HG02943 (cell line): ENCODE measurements around the gene TRPC1.
"Not testable (repeated sequence)": the region's sequence is repeated elsewhere in the genome, so short reads cannot be mapped to it uniquely, and the experiment has no call there.

Experiments used
- ATAC-seq: cut with Tn5 transposase; IDR thresholded peaks from one replicate; pipeline ENCODE4 v1.9.1; 2021; ENCODE audit warnings: mild to moderate bottlenecking, low read depth, moderate library complexity; ENCODE audit not compliant: unreplicated experiment

The TRPC1 gene

DNA sequence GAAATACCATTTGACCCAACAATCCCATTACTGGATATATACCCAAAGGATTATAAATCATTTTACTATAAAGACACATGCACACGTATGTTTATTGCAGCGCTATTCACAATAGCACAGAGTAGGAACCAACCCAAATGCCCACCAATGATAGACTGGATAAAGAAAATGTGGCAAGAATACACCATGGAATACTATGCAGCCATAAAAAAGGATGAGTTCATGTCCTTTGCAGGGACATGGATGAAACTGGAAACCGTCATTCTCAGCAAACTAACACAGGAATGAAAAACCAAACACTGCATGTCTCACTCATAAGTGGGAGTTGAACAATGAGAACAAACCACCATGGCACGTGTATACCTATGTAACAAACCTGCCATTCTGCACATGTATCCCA, 26.7 kb downstream of the TRPC1 start:
- not testable (repeated sequence) for ATAC-seq

DNA sequence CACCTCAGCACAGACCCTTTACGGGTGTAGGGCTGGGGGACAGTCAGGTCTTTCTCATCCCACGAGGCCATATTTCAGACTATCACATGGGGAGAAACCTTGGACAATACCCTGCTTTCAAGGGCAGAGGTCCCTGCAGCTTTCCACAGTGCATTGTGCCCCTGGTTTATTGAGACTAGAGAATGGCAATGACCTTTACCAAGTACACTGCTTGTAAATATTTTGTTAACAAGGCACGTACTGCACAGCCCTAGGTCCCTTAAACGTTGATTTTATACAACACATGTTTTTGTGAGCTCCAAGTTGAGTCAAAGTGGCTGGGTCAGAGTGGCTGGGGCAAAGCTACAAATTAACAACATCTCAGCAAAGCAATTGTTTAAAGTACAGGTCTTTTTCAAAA, 28.8 kb downstream of the TRPC1 start:
- ATAC-seq: not testable (repeated sequence)

DNA sequence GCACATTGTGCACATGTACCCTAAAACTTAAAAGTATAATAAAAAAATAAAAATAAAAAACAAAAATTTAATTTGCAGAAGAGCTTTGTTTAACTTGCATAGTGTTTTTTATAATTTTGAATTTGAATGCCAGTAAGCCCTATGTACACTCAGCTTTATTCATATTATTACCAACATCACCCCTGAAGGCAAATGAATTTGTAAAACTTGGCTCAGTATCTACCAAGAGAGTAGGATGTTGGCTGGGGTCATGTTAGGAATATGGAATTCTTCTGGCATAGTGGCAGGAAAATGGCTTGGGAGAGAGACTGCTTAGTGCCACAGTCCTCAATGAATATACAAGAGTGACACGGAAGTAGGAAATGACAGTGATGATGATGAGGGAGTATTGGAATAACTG, 30.7 kb downstream of the TRPC1 start:
- ATAC-seq: no peak

DNA sequence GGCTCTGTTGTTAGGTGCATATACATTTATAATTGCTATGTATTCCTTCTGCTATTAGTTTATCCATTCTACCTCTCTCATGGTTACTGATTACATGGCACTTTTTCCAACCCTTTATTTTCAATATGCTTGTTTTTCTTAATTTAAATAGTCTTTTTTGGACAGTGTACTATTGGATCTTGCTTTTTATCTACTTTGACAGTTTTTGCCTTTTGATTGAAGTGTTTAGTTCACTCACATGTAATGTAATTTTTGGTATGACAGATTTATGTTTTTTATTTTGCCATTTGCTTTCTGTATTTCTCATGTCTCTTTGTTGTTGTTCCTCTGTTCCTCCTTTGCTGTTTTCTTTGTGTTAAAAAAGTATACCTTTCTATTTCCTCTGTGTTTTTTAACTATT, 44.5 kb downstream of the TRPC1 start:
- no peak for ATAC-seq

DNA sequence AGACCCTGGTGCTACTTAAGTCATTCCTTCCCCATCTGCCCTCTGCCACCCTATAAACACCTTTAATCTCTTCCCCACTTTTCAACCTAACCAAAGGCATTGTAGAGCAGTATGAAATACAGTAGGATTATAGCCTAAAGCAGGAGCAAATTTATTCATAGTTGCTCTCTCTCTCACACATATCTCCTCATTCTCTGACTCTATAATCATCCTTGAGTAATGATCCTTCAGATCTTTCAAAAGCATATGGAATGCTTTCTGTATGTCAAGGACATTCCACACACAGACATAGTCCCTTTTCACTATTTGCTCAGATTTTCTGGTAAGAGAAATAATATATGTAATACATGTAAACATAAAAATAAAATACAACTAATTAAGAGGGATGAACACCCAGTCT, 54.1 kb downstream of the TRPC1 start:
- no peak for ATAC-seq

DNA sequence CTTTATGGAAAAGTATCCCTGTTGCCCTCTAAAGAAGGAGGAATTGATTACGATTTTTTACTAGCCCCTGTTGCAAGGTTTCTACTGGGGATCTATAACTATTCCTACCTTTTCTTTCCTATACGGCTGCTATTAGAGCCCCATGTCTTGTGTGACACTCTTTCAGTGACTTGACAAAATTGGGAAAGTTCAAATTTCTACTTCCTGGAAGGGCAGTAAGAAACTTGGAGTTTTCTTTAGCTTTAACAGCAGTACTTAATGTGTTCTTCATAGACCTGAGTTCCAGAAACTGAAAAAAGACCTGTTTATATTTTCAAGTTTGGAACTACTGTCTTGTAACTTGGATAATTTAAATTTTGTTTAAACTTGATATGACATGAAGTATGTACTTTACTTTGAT, 54.7 kb downstream of the TRPC1 start:
- ATAC-seq: no peak

DNA sequence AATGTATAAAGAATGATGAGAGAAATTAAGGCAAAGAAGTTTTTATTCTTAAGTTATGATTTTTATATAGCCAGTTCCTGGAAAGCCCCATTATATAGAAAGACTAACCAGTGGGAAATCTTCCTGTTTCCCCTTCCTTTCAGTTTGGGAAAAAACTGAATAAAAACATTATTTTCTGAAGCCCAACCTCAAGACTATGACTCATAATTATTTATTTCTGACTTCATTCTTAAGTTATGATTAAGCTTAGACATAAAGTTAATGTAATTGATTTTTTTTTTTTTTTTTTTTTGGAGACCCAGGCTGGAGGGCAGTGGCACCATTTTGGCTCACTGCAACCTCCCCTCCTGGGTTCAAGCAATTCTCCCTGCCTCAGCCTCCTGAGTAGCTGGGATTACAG, 55.8 kb downstream of the TRPC1 start:
- no peak for ATAC-seq

DNA sequence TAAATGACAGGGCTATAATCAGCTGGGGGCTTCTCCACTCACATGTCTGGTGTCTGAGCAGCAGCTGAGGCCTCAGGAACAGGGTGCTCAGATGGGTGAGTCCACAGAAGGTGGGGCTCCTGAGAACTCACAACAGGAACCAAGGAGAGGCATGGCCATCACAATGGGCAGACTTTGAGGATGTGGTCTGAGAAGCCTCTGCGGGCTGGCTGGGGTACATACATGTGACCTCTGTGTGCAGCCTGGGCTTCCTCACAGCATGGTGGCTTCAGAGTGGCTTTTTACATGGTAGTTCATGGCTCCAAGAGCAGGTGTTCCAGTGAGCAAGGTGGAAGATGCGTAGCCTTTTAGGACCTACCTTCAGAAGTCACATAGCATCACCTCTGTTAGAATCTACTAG, 58.8 kb downstream of the TRPC1 start:
- ATAC-seq: no peak

DNA sequence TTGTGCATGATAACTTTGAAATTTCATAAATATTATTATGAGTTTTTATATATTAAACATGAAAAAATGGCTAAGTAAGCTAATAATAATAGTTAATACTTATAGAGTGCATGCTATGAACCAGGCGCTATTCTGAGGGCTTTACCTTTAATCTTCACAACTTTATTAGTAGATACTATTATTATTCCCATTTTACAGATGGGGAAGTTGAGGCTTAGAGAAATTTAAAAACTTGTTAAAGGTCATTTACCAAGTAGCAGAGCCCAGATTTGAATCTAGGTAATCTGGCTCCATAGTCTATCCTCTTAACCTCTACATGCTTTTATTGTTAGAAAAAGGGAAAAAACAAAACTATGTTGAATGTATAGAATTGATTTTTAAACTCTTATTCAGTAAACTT, 60.4 kb downstream of the TRPC1 start:
- no peak for ATAC-seq

DNA sequence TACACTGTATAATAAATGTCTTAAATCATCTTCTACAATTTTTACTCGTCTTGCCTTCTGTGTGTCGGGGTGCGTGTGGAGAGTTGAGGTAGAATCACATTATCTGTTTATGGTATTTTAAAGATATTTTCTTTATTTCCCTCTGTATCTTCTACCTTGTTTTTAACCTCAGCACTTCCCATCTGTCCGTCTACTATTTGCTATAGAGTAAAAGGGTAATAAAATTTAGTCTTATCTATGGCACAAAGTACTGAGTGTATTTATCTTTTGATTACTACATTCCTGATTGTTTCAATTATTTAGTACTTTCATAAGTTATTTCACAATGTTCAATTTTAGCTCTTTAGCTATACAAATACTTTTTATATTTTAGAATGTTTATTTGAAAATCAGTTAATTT, 62.2 kb downstream of the TRPC1 start:
- ATAC-seq: no peak

DNA sequence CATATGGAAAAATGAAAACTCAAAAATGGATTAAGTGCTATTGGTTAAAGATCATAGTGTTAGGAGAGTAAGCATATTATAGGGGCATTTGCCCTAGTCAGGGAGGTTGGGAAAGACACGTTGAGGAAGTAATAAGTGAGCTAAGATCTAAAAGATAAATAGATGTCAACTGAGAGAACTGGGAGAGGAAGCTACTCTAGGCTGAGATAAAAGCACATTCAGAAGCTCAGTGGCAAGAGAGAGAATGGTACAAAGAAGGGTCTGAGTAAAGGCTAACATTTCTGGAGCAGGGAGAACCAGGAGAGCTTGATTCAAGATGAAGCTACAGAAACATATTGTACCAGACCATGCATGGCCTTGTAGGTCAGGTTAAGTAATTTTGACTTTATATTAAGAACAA, 63.9 kb downstream of the TRPC1 start:
- ATAC-seq: no peak

DNA sequence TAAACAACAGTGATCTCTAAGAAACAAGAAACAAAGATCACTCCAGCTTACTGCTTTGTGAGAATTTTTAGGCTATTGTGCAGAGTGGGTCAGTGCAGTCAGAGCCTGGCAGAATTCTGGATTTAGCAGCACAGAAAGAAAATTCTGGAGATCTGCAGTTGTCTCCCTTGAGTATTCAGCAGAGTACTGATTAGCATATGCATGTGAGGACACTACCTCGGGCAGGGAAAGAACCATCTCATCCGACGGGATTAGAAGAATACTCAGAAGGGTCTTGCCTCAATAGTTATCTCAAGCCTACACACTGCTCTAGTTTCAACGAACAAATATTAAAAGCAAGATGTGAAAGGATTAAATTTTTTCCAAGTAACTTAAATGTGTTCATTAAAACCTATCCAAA, 70.7 kb downstream of the TRPC1 start:
- ATAC-seq: no peak

DNA sequence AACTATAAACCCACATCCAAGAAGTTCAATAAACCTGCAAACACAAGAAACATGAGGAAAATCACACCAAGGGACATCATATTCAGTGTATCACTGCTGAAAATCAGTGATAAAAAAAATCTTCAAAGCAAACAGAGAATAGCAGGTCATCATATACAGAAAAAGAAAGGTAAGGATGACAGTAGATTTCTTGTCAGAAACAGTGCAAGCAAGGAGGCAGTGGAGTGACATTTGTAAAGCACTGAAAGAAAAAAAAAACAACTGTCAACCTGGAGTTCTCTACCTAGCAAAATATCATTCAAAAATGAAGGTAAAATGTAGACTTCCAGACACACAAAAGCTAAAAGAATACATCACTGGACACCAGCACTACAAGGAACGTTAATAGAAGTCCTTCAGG, 71.5 kb downstream of the TRPC1 start:
- ATAC-seq: no peak

DNA sequence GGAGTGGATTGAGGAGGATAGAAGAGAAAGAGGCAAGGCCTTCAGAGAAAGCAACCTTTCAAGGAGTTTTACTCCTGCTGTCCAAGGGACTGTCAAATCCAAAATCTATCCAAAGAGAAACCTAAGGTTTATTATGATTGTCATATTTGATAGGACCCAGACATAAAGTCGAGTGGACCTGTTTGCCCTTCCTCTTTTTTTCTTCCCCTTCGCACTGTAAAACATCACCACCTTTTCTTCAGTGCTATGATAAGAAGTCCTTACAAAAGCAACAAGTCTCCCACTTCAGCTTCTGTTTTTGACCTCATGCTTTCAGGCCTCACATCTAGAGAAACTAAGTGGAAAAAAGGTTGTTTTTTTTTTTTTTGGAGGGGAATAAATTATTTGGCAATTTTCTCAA, 73.0 kb downstream of the TRPC1 start:
- no peak for ATAC-seq

DNA sequence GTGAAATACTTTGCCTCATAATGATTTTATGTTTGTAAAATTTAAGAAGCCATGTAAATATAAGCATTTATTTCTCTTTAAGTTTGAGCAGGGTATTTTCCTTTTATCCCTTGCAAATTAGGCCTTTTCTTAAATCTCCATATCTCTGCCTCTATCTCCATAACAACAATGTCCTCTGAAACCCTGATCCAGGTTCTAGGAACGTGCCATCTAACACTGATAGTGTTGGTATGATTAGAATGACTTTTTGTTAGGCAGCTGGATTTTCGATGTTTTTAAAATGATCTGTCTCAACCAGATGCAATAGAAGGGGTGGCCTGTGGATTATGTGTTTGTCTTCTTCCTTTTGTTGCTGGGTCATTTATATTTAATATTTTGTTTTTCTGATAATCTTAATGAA, 77.9 kb downstream of the TRPC1 start:
- ATAC-seq: no peak

DNA sequence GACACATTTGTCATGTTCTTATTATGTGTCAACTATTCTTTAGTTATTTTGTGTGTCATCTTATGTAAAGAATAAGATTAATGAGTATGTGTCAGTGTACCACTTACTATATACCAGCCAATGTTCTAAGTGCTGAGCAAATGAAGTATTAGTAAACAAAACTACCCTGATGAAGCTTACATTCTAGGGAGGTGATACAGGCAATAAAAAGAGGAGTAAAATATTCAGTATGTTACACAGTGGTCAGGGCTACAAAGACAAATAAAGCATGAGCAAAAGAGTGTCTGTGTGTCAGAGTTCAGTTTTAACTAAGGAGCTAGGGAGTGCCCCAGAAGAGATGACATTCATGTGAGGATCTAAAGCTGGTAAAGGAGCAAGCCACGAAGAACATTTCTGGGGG, 79.1 kb downstream of the TRPC1 start:
- ATAC-seq: no peak

DNA sequence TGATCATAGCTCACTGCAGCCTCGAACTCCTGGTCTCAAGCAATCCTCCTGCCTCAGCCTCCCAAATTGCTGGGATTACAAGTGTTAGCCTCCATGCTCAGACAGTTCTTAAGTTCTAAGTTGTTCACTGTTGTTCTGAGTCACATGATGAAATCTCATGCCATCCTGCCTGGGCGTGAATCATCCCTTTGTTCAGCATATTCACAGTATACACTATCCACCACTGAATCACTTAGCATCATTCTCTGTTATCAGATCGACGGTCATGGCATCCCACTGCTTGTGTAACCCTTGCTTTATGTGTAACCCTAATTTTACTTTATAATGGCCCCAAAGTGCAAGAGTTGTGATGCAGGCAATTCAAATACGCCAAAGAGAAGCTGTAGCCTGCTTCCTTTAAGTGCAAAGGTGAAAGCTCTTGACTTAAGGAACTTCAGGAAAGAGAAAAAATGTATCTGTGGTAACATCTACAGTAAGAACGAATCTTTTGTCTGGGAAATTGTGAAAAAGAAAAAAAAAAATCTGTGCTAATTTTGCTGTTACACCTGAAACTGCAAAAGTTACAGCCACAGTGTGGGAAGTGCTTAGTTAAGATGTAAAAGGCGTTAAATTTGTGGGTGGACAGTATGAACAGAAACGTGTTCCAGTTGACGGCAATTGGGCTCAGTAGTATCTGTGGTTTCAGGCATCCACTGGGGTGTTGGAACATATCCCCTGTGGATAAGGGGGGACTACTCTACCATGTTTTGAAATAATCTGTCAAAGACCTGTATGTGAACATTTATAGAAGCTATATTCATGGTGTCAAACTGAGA, 84.5 kb downstream of the TRPC1 start:
- ATAC-seq: no peak

DNA sequence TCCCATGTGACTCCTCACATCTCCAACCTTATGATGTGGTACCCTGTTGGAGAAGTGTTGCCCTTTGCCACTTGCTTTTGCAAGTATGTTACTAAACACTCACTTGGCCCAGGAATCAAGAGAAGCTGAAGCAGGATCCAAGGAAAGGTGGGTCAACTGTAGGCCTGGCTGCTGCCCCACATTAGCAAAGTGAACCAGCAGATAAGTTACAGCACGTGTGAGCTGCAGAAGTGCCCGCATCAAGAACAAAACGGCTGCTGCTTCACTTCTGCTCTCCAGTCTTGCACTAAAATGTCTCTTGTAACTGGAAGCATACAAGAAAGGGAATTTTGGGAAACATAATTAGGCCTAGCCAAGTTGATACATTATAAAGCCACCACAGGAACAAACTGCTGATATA, 85.4 kb downstream of the TRPC1 start:
- ATAC-seq: no peak

DNA sequence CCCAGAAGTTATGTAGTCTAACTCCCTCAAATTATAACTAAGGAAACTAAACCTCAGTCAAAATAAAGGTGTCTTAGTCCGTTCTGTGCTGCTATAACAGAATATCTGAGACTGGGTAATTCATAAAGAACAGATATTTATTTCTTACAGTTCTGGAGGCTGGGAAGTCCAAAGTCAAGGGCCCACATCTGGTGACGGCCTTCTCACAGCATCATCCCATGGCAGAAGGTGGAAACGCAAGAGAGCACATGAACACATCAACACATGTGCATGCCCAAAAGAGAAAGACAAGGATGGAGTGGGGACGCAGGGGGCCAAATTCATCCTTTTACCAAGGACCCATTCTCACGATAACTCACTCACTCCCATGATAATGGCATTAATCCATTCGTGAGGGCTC, 92.0 kb downstream of the TRPC1 start:
- no peak for ATAC-seq

DNA sequence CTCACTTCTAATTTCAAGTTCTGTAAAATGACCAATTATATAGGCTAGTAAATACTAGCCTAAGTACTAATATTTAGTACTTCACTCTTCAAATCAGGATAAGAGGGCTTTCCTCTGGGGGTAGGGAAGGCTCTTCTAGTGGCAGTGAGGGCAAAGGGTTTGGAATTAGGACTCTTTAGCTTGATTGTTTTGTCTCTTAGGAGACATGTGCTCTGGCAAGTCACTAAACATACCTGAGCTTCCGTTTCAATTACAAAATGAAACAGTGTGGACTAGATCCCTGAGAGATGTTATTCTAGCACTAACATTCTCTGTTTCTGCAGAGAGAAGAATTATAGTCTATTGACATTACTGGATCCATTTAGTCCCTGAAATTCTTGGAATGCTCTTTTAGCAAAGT, 93.5 kb downstream of the TRPC1 start:
- no peak for ATAC-seq

DNA sequence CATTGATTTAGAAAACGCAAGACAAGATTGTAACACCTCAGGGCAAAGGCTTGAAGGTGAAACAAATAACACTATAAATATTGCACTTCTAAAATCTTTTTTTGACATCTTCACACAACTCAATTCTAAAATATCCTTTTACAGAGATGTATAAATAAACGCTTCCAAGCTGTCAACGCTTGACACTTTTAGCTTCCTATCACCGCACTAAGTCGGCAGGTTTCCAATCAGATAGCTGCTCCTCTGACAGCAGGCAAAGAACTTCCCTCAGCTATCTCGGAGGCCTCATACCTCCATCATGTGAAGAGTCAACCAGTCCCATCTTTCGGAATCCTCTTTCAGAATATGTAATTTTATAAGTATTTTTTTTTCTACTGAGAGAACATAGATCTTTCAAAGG, 94.1 kb downstream of the TRPC1 start:
- ATAC-seq: no peak

DNA sequence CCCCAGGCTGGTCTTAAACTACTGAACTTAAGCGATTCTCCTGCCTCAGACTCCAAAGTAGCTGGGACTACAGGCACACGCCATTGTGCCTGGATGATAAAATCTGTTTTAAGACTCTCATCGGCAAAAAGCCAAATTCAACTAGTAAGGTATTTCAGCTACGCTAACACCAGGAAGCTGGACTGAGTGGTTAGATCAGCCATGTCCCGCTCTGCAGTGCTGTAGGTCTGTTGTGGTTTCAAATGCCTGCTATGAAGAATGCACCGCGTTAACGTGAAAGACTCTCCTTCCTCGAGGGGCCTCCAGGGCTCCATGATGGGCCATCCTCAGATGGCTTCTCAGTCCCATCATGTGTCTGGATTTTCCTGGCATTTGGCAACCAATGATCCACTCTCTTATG, 94.8 kb downstream of the TRPC1 start:
- no peak for ATAC-seq

DNA sequence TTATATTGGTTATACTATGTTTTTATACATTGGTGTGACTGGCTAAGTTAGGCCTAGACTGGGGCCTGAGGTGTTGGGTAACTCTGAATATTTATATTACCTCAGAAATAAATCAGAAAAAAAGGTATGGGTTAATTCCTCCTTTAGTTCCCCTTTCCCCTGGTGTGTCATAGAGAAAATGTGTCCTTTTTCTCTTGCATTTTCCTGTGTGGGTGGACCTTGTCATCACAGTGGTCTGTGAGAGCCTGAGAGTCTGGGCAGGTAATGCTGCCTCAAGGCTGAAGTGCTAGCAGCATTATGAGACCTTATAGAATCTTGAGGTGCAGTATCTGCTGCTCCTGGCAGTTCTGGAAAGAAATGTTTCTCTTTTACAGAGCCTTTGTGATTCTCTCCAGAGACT, 95.3 kb downstream of the TRPC1 start:
- no peak for ATAC-seq
